K562 (cell line): ENCODE results near the gene DTWD2. TPM values are rescaled to one million over a fixed set of nuclear protein-coding genes. Genes with fewer than 3 reads are reported as not detected.

Experiments
- ATAC-seq: fragments of 200-7000 bp; cut with Tn5 transposase; 3 replicates; pipeline ENCODE4 v1.9.1; 2020; ENCODE audit warnings: moderate library complexity
- BruUV-seq: library from RNA; stranded (reverse); fragments of 400-500 nt; replicated peaks from 2 replicates; lab custom pipeline; 2021; lab: Mats Ljungman, UMichigan
- CTCF ChIA-PET: fragments of 300-600 bp; formaldehyde crosslinking; extraction: SDS; loops from one replicate; lab custom pipeline; 2021; ENCODE audit warnings: low intra/inter-chr PET ratio; lab: Yijun Ruan, JAX
- POLR2A ChIA-PET: fragments of 300-600, 350-650 bp; sonication (Branson Sonifier 250); formaldehyde crosslinking; extraction: SDS; loops from one replicate; lab custom pipeline; 2021; ENCODE audit warnings: antibody characterized with exemption, inconsistent platforms; lab: Yijun Ruan, JAX
- DNase-seq, 4 experiments: peaks; one replicate each; pipeline versions ENCODE4 v3.0.0 to v3.0.0-alpha.2; 2011 to 2018; ENCODE audit warnings: low spot score in 3 of 4, mixed read lengths in 3 of 4; ENCODE audit errors: extremely low read depth in 1 of 4
- FAIRE-seq: peaks from 2 replicates; lab custom pipeline; 2011; peaks lifted over from hg19 to GRCh38; lab: Jason Lieb, UNC
- H2AFZ ChIP-seq: 2 replicates; pipeline ENCODE4 v1.6.0; 2011; ENCODE audit warnings: low read depth, low read length, control low read depth, inconsistent platforms
- H3K27ac ChIP-seq: fragments of 200-600 bp; 3 replicates; pipeline ENCODE4 v1.8.0; 2011; ENCODE audit warnings: low read depth, mild to moderate bottlenecking, control low read depth, inconsistent platforms, low read length, moderate library complexity, mixed read lengths; ENCODE audit errors: extremely low read depth
- H3K27me3 ChIP-seq, 2 experiments: fragments of 300-600 bp in 1 of 2; 2 replicates in 1 of 2; 3 replicates in 1 of 2; pipeline versions ENCODE4 v1.6.0 to v1.8.0; 2011; ENCODE audit warnings: inconsistent platforms in 2 of 2, low read length in 2 of 2, mild to moderate bottlenecking in 1 of 2, mixed read lengths in 1 of 2, moderate library complexity in 1 of 2; ENCODE audit not compliant: control insufficient read depth in 2 of 2, insufficient read depth in 2 of 2
- H3K36me3 ChIP-seq: fragments of 300-600 bp; 3 replicates; pipeline ENCODE4 v1.8.0; 2011; ENCODE audit warnings: mild to moderate bottlenecking, low read length, inconsistent platforms; ENCODE audit not compliant: control insufficient read depth, insufficient read depth
- H3K4me1 ChIP-seq, 2 experiments: fragments of 200-600 bp in 1 of 2; replicated peaks in 1 of 2; 2 replicates in 1 of 2; 3 replicates in 1 of 2; pipeline versions ENCODE4 v1.5.1 to v1.8.0; 2011; ENCODE audit warnings: inconsistent platforms in 2 of 2, low read length in 2 of 2, mild to moderate bottlenecking in 1 of 2, mixed read lengths in 1 of 2, moderate library complexity in 1 of 2; ENCODE audit not compliant: control insufficient read depth in 2 of 2, insufficient read depth in 2 of 2
- H3K4me2 ChIP-seq: 2 replicates; pipeline ENCODE4 v1.6.1; 2011; ENCODE audit warnings: low read length, control low read depth, inconsistent platforms, mixed read lengths; ENCODE audit not compliant: insufficient read depth
- H3K4me3 ChIP-seq: fragments of 200-600 bp; sonication (generic), shearing (Covaris generic); 2 replicates; pipeline ENCODE4 v1.5.1; 2016; ENCODE audit warnings: control low read depth, inconsistent platforms
- H3K79me2 ChIP-seq: fragments of 200-600 bp; 3 replicates; pipeline ENCODE4 v1.8.0; 2011; ENCODE audit warnings: low read length, inconsistent platforms; ENCODE audit not compliant: control insufficient read depth, insufficient read depth
- H3K9ac ChIP-seq, 2 experiments: 2 replicates each; pipeline versions ENCODE4 v1.6.0 to v1.6.1; 2011; ENCODE audit warnings: low read depth in 2 of 2, low read length in 2 of 2, control low read depth in 1 of 2, inconsistent platforms in 1 of 2, mild to moderate bottlenecking in 1 of 2, mixed read lengths in 1 of 2; ENCODE audit not compliant: insufficient read depth in 1 of 2
- H3K9me1 ChIP-seq: one replicate; pipeline ENCODE4 v1.6.0; 2011; ENCODE audit warnings: inconsistent platforms, mild to moderate bottlenecking, low read length, moderate library complexity; ENCODE audit not compliant: control insufficient read depth, insufficient read depth
- H3K9me3 ChIP-seq: replicated peaks from 2 replicates; pipeline ENCODE4 v1.5.1; 2011; ENCODE audit warnings: low read depth, low read length, inconsistent platforms; ENCODE audit not compliant: control insufficient read depth, insufficient read depth
- H4K20me1 ChIP-seq: replicated peaks from 2 replicates; pipeline ENCODE4 v1.6.1; 2011; ENCODE audit warnings: low read length, inconsistent platforms, mixed read lengths; ENCODE audit not compliant: control insufficient read depth, insufficient read depth
- ARID1B ChIP-seq: fragments of 450-650 bp; IDR thresholded peaks from 2 replicates; pipeline ENCODE4 v1.6.1; 2016; ENCODE audit warnings: antibody characterized with exemption, mild to moderate bottlenecking, inconsistent platforms
- CREBBP ChIP-seq: IDR thresholded peaks from one replicate; pipeline ENCODE4 v1.6.1; 2012; ENCODE audit warnings: low read depth, mild to moderate bottlenecking, control low read depth, inconsistent platforms, low read length
- CTBP1 ChIP-seq: fragments of 450-650 bp; IDR thresholded peaks from 2 replicates; pipeline ENCODE4 v1.6.1; 2016; ENCODE audit warnings: borderline replicate concordance
- DPF2 ChIP-seq: fragments of 450-650 bp; IDR thresholded peaks from 2 replicates; pipeline ENCODE4 v1.6.1; 2016
- ESRRA ChIP-seq: fragments of 450-650 bp; IDR thresholded peaks from 2 replicates; pipeline ENCODE4 v1.6.1; 2014; ENCODE audit warnings: low read depth, mild to moderate bottlenecking, moderate library complexity, borderline replicate concordance
- GATAD2B ChIP-seq: fragments of 450-650 bp; IDR thresholded peaks from 2 replicates; pipeline ENCODE4 v1.6.1; 2017; ENCODE audit warnings: mild to moderate bottlenecking, borderline replicate concordance
- JUND ChIP-seq, 2 experiments: IDR thresholded peaks; 2 replicates in 1 of 2; 3 replicates in 1 of 2; pipeline ENCODE4 v1.6.1; 2011; ENCODE audit warnings: borderline replicate concordance in 2 of 2, low read depth in 2 of 2, low read length in 2 of 2, improper control_type of control experiment in 1 of 2, missing biosample characterization in 1 of 2, missing genetic modification characterization in 1 of 2, missing genetic modification reagents in 1 of 2
- MAFF ChIP-seq: IDR thresholded peaks from 2 replicates; pipeline ENCODE4 v1.6.1; 2012; ENCODE audit warnings: low read length, improper control_type of control experiment
- MEIS2 ChIP-seq: fragments of 450-650 bp; IDR thresholded peaks from 2 replicates; pipeline ENCODE4 v1.6.1; 2014; ENCODE audit warnings: mild to moderate bottlenecking; ENCODE audit not compliant: partially characterized antibody
- NCOR1 ChIP-seq: fragments of 450-650 bp; IDR thresholded peaks from 2 replicates; pipeline ENCODE4 v1.6.1; 2016; ENCODE audit warnings: mild to moderate bottlenecking, moderate library complexity
- NFE2 ChIP-seq: IDR thresholded peaks from 2 replicates; pipeline ENCODE4 v1.6.1; 2014; ENCODE audit warnings: antibody characterized with exemption, low read depth
- SOX6 ChIP-seq: fragments of 450-650 bp; IDR thresholded peaks from 2 replicates; pipeline ENCODE4 v1.6.1; 2014; ENCODE audit warnings: mild to moderate bottlenecking
- SPI1 ChIP-seq: IDR thresholded peaks from 2 replicates; pipeline ENCODE4 v1.6.1; 2011; ENCODE audit warnings: low read depth, low read length, control low read depth, borderline replicate concordance
- TEAD4 ChIP-seq, 2 experiments: sonication (generic) in 1 of 2; formaldehyde crosslinking in 1 of 2; IDR thresholded peaks; 2 replicates each; pipeline versions ENCODE4 v1.6.1 to v1.8.0; 2012 to 2022; ENCODE audit warnings: borderline replicate concordance in 1 of 2, inconsistent platforms in 1 of 2, low read length in 1 of 2, mild to moderate bottlenecking in 1 of 2, missing genetic modification reagents in 1 of 2
- ZEB2 ChIP-seq: fragments of 450-650 bp; IDR thresholded peaks from 2 replicates; pipeline ENCODE4 v1.6.1; 2016
- ZNF766 ChIP-seq: fragments of 200-800 bp; sonication (Bioruptor generic); conservative IDR thresholded peaks from 2 replicates; pipeline ENCODE4 v1.6.1; 2016; ENCODE audit warnings: missing genetic modification characterization, missing compliant biosample characterization
- WGBS: fragments of 100-300 bp; shearing (Covaris generic); methylation state at CpG from one replicate; pipeline ENCODE4 v1.1.6; 2016; ENCODE audit warnings: low coverage, mixed read lengths; ENCODE audit not compliant: insufficient coverage; ENCODE audit errors: missing lambda C conversion rate; 5-methylcytosine and 5-hydroxymethylcytosine counted together
- in situ Hi-C: fragments of 300-500 bp; cut with MboI; formaldehyde crosslinking; loops from 4 replicates; pipeline ENCODE4 v1.15.0; 2018; ENCODE audit warnings: inconsistent platforms, mixed read lengths
- intact Hi-C: fragments of 100-400 bp; cut with micrococcal nuclease; formaldehyde crosslinking; loops from 2 replicates; pipeline ENCODE4 v1.14.2; 2022
- polyA plus RNA-seq, 8 experiments: library from polyadenylated mRNA; depleted of rRNA in 4 of 8; stranded (reverse) in 5 of 8; unstranded in 3 of 8; fragments of >200 nt; fragmentation: Nextera tagmentation in 2 of 8; fragmentation: Illumina TruSeq in 1 of 8; extraction: Ambion mirVana in 2 of 8; extraction: Trizol in 1 of 8; gene quantifications; 2 replicates each; pipeline versions ENCODE4 v1.2.1 to v1.2.3, GENCODE V29; 2011 to 2014; ENCODE audit warnings: inconsistent platforms in 1 of 8, missing spikeins in 1 of 8
- total RNA-seq, 7 experiments: library from RNA; depleted of rRNA in 6 of 7; stranded (reverse); fragments of >200 nt in 6 of 7; fragmentation: Illumina TruSeq in 2 of 7; extraction: Trizol in 2 of 7; gene quantifications; 2 replicates each; pipeline versions ENCODE4 v1.2.1 to v1.2.3, GENCODE V29; 2011 to 2021; ENCODE audit warnings: low replicate concordance in 1 of 7
- TF ChIP-seq, protein P1 (sequence below), 2 experiments: IDR thresholded peaks in 1 of 2; conservative IDR thresholded peaks in 1 of 2; 2 replicates each; pipeline ENCODE4 v1.6.1; 2016; ENCODE audit warnings: low read depth in 2 of 2, mild to moderate bottlenecking in 1 of 2, missing compliant biosample characterization in 1 of 2, missing genetic modification characterization in 1 of 2, moderate library complexity in 1 of 2
- TF ChIP-seq, protein P2 (sequence below), 2 experiments: fragments of 450-650 bp in 1 of 2; sonication (generic) in 1 of 2; formaldehyde crosslinking in 1 of 2; IDR thresholded peaks in 1 of 2; conservative IDR thresholded peaks in 1 of 2; 2 replicates each; pipeline versions ENCODE4 v1.6.1 to v1.8.1; 2016 to 2023; ENCODE audit warnings: mild to moderate bottlenecking in 2 of 2, moderate library complexity in 2 of 2, inconsistent platforms in 1 of 2, missing genetic modification reagents in 1 of 2

DTWD2 gene
- total and polyA plus RNA-seq, 9 of the 15 experiments (the other 6 are each of a cell fraction or from before 2014, with no cell fraction given) = 0.99 to 10.8 (median 4.1) TPM

DNA sequence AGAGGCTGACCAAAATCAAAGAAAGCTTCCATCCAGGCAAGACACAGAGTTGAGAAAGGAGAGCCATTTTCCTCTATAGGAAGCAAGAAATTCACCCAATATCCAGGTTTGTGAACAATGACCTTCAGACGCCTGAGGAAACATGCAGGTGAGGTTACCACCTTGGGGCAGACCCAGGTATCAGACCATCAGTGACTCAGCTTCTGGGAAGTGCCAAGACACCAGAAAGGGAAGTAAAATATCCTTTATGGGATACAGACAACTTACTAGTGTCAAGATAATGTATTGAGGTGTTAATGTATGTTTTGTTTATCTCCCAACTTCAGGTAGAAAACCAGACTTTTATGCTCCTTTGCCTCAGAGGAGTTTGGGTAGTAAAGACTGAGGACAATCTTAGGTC is 2.2 kb upstream of the DTWD2 start:
- ATAC-seq = no peak
- peak overlapping the region in 1 of 2 experiments; percentile 78; a peak in 1 of 4 replicates for H3K9ac ChIP-seq
- peak overlapping the region; percentile 89 for H2AFZ ChIP-seq
- no peaks in the 10 kb centered on the region for H3K9me1 ChIP-seq
- in situ Hi-C loops = loop anchor here (25.0 kb wide), 1 partner anchor 747 kb away; no protein-coding TSS in a partner anchor
- peak overlapping the region; percentile 34; the same call in 1 of the 2 replicates for H3K4me2 ChIP-seq
- H3K4me1 ChIP-seq = peaks cover 13 to 27% of the 10 kb centered on the region in 2 experiments; a peak in 4 of 5 replicates
- peak overlapping the region; percentile 46 for H3K27ac ChIP-seq
- H3K27me3 ChIP-seq = no peaks in the 10 kb centered on the region
- POLR2A ChIA-PET = interaction anchor here (1.0 to 1.5 kb wide), 2 partner anchors 20 to 300 kb away, joined by 3 to 4 read pairs; no protein-coding TSS in a partner anchor
- H3K9me3 ChIP-seq = peaks cover 5% of the 10 kb centered on the region; the same call in 1 of the 2 replicates
- peak in 2 of 4 experiments; percentile 14 to 38 for DNase-seq
- intact Hi-C loops = no loop called here
- no peaks in the 10 kb centered on the region for H4K20me1 ChIP-seq
- CTCF ChIA-PET = interaction anchor here (0.6 kb wide), 1 partner anchor 220 kb away, joined by 5 read pairs; no protein-coding TSS in a partner anchor
- no peak overlapping the region for H3K4me3 ChIP-seq
- no TSS peak for BruUV-seq
- WGBS = 0% methylated on average over 1 of the region's 1 CpG
- H3K79me2 ChIP-seq = no peaks in the 10 kb centered on the region; the same call in 2 of the 3 replicates
- FAIRE-seq = no peak
- no peaks in the 10 kb centered on the region for H3K36me3 ChIP-seq
- 0 out of 2 replicates have a peak, but pooled peaks have one; percentile 47 for TF ChIP-seq GATAD2B
- 0 out of 2 replicates have a peak, but pooled peaks have one; percentile 49 for TF ChIP-seq SOX6
- TF ChIP-seq CREBBP = no peak
- TF ChIP-seq, protein P1, sequence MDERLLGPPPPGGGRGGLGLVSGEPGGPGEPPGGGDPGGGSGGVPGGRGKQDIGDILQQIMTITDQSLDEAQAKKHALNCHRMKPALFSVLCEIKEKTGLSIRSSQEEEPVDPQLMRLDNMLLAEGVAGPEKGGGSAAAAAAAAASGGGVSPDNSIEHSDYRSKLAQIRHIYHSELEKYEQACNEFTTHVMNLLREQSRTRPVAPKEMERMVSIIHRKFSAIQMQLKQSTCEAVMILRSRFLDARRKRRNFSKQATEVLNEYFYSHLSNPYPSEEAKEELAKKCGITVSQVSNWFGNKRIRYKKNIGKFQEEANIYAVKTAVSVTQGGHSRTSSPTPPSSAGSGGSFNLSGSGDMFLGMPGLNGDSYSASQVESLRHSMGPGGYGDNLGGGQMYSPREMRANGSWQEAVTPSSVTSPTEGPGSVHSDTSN (CRISPR knock-in tag; IDR thresholded peaks at IDR 0.05; ENCODE audit: low read depth) = no peak
- TF ChIP-seq, protein P1 (tag; conservative IDR thresholded peaks at IDR 0.05; ENCODE audit: low read depth) = 0 out of 2 replicates have a peak, but pooled peaks have one; percentile 29
- TF ChIP-seq NFE2 = peak; percentile 71
- TF ChIP-seq, protein P2, sequence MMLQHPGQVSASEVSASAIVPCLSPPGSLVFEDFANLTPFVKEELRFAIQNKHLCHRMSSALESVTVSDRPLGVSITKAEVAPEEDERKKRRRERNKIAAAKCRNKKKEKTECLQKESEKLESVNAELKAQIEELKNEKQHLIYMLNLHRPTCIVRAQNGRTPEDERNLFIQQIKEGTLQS (IDR thresholded peaks at IDR 0.05) = peak; percentile 28; the same call in 1 of the 2 replicates
- TF ChIP-seq, protein P2 (CRISPR knock-in tag; conservative IDR thresholded peaks at IDR 0.05) = no peak
- TF ChIP-seq ESRRA = peak; percentile 77
- TF ChIP-seq TEAD4 (IDR thresholded peaks at IDR 0.05; ENCODE audit: low read length) = peak; percentile 15; the same call in 1 of the 2 replicates
- no peak for TF ChIP-seq TEAD4 (CRISPR knock-in tag; IDR thresholded peaks at IDR 0.05; ENCODE audit: borderline replicate concordance)
- TF ChIP-seq MEIS2 = peak; percentile 58
- TF ChIP-seq ARID1B = peak; percentile 55
- no peak for TF ChIP-seq SPI1
- TF ChIP-seq ZNF766 (CRISPR knock-in tag) = no peak
- TF ChIP-seq DPF2 = peak; percentile 60
- 0 out of 2 replicates have a peak, but pooled peaks have one; percentile 28 for TF ChIP-seq NCOR1
- TF ChIP-seq MAFF = 0 out of 2 replicates have a peak, but pooled peaks have one; percentile 26
- TF ChIP-seq CTBP1 = peak; percentile 72; the same call in 1 of the 2 replicates
- TF ChIP-seq ZEB2 = peak; percentile 92
- peak; percentile 73 for TF ChIP-seq JUND (IDR thresholded peaks at IDR 0.05; ENCODE audit: borderline replicate concordance, low read depth, low read length)
- peak; percentile 47; the same call in 1 of the 3 replicates for TF ChIP-seq JUND (tag; IDR thresholded peaks at IDR 0.05; ENCODE audit: borderline replicate concordance, low read depth, low read length)
